ENCODE data around the gene NOTUM.

The NOTUM gene

DNA sequence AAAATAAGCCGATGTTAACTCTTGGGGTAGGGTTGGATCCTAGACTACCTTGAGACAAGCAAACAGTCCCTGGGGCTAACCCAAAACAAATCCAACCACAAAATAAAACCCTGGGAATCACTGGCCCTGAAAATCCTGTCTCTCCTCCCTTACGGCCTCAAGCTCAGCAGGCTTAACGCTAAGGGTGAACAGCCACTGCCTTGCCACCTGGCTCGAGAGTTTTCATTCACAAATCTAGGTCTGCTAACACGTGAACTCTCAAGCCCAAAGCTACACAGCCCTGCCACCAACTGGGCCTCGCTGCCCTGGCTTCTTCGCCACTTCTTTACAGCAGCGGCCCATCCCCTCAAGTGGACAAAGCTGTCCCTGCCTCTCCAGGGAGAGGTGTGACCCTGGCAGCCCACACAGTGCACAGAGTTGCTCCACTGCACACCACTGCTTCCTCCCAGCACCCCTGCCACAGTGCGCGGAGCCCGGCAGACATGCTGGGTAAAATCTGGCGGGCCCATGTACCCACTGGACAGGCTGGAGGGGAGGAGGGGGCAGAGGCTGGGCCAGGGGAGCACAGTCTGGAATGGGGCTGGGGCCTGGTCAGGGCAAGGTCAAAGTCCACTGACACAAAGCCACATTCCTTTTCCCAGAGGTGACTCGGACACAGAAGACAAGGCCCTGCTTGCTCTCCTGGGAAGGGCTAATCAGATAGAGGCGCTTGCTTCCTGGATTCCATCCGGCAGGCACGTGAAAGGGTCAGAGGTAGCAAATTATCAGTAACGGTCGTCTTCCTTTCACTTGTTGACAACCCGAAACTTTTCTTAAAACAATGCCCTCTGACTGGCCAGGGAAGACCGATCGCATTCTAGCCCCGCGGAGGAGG is 50.8 kb downstream of the NOTUM start:
- no peak for DNase-seq

DNA sequence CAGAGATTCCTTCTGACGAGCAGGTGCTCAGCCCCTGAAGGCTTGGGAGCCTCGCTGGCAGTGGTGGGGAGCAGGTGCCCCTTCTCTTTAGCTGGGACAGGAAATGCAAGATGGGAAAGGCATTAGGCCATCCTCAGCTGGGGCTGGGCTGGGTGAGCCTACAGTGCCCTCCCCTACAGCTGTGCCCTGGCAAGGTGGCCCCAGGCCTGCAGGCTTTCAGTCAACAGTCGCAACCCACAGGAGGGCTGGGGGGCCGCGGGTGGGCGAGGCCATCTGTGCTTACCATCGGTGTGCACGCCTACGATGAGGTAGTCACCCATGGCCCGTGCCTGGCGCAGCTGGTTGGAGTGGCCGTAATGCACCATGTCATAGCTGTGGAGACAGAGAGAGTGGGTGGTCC is 51.8 kb downstream of the NOTUM start:
- DNase-seq, result no peak

DNA sequence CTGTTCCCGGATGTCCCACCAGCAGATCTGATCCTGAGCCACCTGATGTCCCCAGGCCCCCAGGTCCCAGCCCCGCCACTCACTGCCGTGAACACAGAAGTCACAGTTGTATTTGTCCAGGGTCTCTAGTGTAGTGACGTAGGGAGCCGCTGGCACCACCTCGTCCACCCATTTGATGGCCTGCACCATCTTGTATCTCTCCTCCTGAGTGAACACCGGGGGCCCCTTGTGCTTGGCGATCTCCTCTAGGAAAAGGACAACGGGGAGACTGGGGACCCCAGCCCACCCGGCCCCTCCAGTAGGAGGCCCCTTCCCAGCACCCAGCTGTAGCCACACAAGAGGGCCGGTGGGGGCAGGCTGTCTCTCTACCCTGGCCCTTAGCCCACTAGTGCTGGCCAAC is 52.2 kb downstream of the NOTUM start:
- DNase-seq, result no peak

DNA sequence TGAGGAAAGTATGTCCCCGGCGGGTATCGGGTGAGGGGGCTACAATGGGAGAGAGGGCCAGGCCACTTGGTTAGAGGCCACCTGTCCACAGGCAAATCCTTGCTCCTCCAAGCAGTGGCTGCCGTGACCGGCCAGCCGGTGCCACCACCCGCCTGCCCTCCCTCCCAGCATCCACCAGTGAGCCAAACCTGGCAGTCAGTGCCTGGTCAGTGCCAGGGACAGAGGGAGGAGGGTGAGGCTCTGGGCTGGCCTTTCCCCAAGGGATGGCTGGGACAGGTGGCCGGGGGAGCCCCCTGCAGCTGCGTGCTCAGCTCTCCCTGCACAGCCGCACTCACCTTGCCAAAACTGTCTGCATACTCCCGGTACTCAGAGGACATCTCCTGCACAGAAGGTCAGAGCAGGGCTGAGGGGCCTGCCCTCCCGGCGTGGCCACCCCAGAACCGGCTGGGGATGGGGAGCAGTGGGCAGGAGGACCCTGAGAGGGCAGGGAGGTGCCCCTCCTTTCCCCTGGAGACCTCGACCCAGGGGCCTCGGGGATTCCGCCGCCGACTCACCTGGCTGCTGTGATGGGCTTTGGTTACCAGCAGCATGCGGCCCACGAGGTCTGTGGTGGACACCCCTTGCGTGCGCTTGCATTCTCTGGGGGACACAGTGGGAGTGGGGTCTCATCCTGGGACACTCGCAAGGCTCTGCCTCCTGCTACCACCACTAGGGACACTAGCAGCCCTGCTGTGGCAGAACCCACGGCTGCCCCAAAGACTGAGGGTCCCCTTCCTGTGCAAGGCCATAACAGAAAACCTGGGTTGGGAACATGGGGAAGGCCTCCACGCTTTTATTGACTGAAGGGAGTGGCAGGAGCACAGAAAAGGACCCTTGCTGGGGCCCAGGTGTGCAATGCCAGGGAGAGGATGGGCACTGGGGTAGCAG is 53.5 kb downstream of the NOTUM start:
- peak in 1 of 5 donors; percentile 9 for DNase-seq

DNA sequence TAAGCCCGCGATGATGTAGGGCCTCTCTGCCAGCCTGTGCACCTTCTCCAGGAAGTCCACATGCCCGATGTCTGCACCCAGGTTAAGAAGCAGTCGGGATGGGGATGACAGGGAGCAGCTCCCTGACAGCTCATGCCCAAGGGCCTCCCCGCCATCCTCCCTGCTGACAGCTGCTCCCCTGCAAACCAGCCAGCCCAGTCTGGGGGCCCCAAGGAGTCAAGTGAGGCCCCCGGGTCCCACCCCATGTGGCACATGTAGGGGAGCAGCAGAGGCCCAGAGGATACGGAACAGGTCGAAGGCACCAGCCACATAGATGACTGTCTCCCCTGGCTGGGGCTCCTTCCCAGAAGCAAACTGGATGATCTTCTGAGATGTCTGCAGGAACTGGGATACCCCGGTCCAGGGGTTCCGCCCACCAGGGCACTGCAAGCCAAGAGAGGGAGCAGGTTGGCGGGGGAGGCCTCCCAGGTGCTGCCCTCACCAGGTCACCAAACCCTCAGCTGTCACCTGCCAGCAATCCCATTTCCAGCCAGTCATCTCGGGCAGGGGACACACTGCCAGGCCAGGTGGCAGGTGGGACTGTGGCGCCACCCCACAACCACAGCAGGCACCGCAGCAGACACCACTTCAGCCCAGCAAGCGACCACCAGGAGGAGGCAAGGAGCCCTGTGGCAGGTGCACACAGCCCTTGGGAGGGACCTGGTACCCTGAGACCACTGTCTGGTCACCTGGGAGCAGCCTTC is 54.3 kb downstream of the NOTUM start:
- peak in 1 of 5 donors; percentile 9 for DNase-seq

DNA sequence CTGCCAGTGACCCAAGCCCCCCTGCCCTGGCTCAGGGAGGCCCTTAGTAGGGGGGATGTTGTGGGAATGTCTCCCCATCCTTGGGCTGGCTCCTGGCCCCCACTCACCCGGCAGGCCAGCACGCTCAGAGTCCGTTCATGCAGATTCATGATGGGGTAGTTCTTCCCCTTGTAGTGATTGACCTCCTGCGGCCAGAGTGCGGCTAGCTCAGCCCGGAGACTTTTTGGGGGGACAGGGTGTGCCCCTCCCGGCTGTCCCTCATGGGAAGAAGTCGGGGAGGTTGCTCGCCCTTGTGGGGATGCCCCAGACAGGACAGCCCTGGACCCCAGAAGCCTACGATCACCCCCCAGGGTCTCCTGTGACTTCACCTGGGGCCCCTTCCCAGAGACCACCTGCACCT is 55.0 kb downstream of the NOTUM start:
- no peak for DNase-seq

DNA sequence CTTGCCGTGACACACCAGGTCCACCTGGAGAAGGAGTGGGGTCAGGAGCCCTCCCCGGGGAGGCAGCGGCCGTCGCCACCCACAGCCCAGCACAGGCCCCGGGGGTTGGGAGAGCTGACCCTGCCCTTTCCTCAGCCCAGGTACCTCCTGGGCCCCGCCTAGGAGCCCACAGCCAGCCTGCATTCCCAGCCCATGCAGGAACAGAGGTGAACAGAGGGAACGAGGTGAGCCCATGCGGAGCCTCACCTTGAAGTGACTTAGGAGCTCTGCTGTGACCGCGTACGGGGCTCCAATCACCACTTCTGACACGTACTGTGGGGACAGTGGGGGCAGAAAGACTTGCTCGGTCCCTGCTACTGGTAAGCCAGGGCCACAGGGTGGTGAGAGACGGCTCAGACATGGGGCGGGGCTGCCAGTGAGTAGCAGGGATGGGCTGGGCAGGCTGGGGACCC is 55.5 kb downstream of the NOTUM start:
- DNase-seq, result no peak

DNA sequence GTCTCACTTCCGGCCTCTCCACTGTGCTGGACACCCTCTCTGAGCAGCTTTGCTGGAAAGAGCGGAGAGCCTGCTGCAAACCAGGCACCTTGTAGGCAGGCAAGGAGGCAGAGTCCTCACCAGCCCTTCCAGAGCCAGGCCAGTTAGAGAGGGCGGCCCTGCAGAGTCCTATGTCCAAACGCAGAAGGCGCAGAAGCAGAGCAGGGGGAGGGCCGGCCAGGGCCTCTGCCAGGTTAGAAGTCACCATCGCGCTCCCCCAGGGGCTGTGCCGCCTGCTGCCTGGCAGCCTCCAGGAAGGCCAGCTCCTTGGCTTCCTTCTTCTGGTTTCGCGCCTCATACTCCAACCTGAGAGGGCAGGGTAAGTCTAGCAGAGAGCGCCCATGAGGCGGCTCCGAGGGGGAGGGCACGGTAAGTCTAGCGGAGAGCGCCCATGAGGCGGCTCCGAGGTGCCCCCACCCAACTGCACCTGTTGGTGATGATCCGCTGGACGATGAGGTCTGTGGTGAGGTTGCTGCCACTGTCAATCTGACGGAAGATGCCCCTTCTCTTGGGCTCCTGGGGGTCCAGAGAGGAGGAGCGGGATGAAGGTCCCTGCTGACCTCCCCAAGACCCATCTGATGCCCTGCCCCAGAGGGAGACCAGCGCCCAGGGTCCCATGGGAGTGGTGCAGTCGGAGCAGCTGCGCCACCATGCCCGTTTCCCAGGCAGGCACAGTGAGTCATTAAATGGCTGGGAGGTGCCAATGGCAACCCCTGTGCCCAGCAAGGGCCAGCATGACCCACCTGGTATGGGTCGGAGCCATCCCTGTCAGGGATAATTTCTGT is 56.2 kb downstream of the NOTUM start:
- DNase-seq, result peak in 1 of 5 donors; percentile 11

DNA sequence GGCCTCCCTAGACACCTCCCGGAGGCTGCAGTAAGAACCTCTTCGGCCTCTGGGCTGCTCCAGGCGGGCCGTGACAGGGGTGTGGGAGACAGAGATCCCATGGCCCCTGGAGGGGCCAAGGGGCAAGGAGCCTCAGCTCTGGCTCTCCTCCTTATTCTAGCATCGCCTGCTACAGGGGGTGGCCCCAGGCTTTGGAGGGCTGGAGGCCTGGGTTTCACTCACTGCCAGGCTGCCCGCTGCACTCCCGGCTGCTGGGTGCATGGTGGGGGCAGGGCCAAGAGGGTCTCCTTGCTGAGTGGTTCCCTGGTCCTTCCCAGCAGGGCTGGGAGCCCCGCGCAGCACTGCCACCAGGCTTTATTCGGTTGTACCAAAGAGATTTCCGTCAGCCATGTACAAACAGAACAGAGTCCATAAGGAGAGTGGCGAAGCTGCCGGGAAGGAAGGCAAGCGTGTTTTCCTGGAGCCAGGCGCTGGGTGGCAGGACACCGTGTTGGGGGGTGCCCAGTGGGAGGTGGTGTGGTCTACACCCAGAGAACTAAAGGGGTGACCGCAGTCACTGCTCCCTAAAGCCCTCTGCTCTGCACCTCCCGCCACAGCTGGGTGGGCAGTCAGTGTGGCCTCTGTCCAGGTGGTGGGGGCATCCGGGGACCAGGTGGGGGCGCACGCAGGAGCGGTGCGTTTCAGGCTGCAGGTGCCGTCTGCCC is 56.9 kb downstream of the NOTUM start:
- no peak for DNase-seq

DNA sequence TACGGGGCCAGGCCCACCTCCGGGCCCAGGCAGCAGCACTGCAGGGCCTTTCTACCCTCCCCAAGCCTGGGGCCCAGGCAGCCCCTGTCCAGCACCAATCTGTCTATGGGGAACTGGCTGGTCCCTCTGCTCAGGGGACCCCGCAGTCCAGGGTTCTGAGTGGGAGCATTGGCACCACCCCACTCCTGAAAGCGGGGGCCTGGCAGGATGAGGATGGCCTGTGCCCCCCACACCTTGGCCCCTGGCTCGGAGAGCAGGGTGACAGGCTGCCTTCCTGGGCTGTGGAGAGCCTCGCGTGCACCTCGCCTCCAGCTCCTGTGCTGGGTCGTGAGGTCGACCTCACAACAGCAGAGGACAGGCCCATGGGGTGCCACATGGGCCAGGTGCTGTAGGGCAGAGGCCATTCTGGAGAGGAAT is 57.6 kb downstream of the NOTUM start:
- DNase-seq, result peak in 1 of 5 donors; percentile 11

DNA sequence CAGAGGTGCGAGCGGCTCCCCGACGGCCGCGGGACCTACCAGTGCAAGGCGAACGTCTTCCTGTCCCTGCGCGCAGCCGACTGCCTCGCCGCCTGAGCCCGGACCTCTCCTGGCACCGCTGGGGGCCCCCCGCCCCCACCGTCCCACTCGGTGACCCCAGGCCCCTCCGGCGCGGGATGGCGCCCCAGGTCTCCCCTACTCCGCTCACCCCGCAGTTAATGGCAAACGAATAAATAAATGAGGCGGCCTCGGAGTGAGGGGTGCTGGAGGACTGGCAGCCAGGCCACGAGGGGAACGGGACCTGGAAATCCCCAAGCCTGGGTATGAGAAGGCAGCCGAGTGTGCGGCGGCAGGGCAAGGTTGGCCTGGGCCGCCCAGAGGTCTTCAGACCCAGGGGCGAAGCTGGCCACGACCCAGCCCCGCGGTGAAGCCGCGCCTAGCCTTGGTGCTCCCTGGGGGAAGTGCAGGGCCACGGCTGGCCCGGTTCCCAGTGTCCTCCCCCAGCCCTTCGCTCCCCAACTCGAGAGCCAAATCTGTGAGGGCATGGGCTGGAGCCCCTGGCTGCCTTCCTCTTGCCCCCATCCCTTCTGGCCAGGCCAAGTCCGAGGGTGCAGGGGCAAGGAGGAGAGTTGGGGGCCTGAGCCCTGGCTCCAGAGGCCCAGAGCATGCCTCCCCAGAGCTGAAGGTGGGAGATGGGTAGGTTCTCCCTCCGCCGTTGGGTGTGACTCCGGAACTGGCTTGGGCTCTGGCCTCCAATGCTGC is 58.2 kb downstream of the NOTUM start:
- no peak for DNase-seq

Data from T-helper 1 cell (primary cell).